GM12878 (cell line): ENCODE data around the gene ASAP3. TPM values are rescaled to one million over a fixed set of nuclear protein-coding genes. Genes with fewer than 3 reads are reported as not detected.
"Not testable (repeated sequence)": the region's sequence is repeated elsewhere in the genome, so short reads cannot be mapped to it uniquely, and the experiment has no call there.

Experiments used
- ATAC-seq: fragments of 200-7000 bp; cut with Tn5 transposase; 3 replicates; pipeline ENCODE4 v1.9.1; 2020; ENCODE audit warnings: mild to moderate bottlenecking, moderate library complexity
- BruUV-seq: library from RNA; stranded (reverse); fragments of 400-500 nt; replicated peaks from 2 replicates; lab custom pipeline; 2021; lab: Mats Ljungman, UMichigan
- CTCF ChIA-PET: fragments of 300-600 bp; sonication (Branson Sonifier 250); formaldehyde crosslinking; extraction: SDS; loops from one replicate; lab custom pipeline; 2021; ENCODE audit warnings: inconsistent platforms; lab: Yijun Ruan, JAX
- POLR2A ChIA-PET: fragments of 350-600 bp; formaldehyde crosslinking; extraction: SDS; loops from one replicate; lab custom pipeline; 2021; ENCODE audit warnings: inconsistent platforms; lab: Charles Lee
- RAD21 ChIA-PET: fragments of 300-600 bp; sonication (Branson Sonifier 250); formaldehyde crosslinking; loops from one replicate; lab custom pipeline; 2023; ENCODE audit warnings: antibody characterized with exemption; ENCODE audit not compliant: unreplicated experiment; lab: Charles Lee
- SMC1A ChIA-PET: fragments of 300-600 bp; sonication (Branson Sonifier 250); formaldehyde crosslinking; loops from one replicate; lab custom pipeline; 2023; ENCODE audit not compliant: unreplicated experiment, uncharacterized antibody; lab: Charles Lee
- DNase-seq: peaks from one replicate; pipeline ENCODE4 v3.0.0-alpha.2; 2011; ENCODE audit warnings: low read depth, low spot score
- FAIRE-seq: peaks from 3 replicates; lab custom pipeline; 2011; peaks lifted over from hg19 to GRCh38; lab: Jason Lieb, UNC
- H2AFZ ChIP-seq: 2 replicates; pipeline ENCODE4 v1.6.0; 2011; ENCODE audit warnings: low read depth, low read length, control low read depth; ENCODE audit not compliant: control insufficient read depth
- H3K27ac ChIP-seq: 2 replicates; pipeline ENCODE4 v1.5.1; 2011; ENCODE audit warnings: control low read depth; ENCODE audit not compliant: control insufficient read depth, insufficient read depth
- H3K27me3 ChIP-seq, 2 experiments: replicated peaks in 1 of 2; 2 replicates each; pipeline versions ENCODE4 v1.6.0 to v1.6.1; 2011; ENCODE audit warnings: low read length in 1 of 2; ENCODE audit not compliant: control insufficient read depth in 2 of 2, insufficient read depth in 2 of 2
- H3K36me3 ChIP-seq, 2 experiments: 2 replicates each; pipeline ENCODE4 v1.5.1; 2011; ENCODE audit warnings: low read length in 1 of 2; ENCODE audit not compliant: control insufficient read depth in 2 of 2, insufficient read depth in 2 of 2
- H3K4me1 ChIP-seq: 2 replicates; pipeline ENCODE4 v1.6.1; 2011; ENCODE audit warnings: mild to moderate bottlenecking, low read length, moderate library complexity, mixed read lengths; ENCODE audit not compliant: control insufficient read depth, insufficient read depth
- H3K4me2 ChIP-seq: 2 replicates; pipeline ENCODE4 v1.6.0; 2011; ENCODE audit warnings: control low read depth; ENCODE audit not compliant: control insufficient read depth, insufficient read depth
- H3K4me3 ChIP-seq: fragments of 200-600 bp; sonication (generic); 2 replicates; pipeline ENCODE4 v1.5.1; 2016
- H3K79me2 ChIP-seq: 2 replicates; pipeline ENCODE4 v1.6.0; 2011; ENCODE audit warnings: low read length; ENCODE audit not compliant: control insufficient read depth, insufficient read depth
- H3K9ac ChIP-seq: 2 replicates; pipeline ENCODE4 v1.8.0; 2011; ENCODE audit warnings: low read length, control low read depth, mixed read lengths; ENCODE audit not compliant: control insufficient read depth, insufficient read depth
- H3K9me3 ChIP-seq: replicated peaks from 3 replicates; pipeline ENCODE4 v1.5.1; 2011; ENCODE audit warnings: mild to moderate bottlenecking, low read length; ENCODE audit not compliant: control insufficient read depth, insufficient read depth
- H4K20me1 ChIP-seq: 2 replicates; pipeline ENCODE4 v1.6.0; 2011; ENCODE audit not compliant: control insufficient read depth, insufficient read depth
- WGBS: methylation state at CpG from one replicate; pipeline ENCODE4 v1.1.6; 2016; ENCODE audit warnings: low lambda C conversion rate; ENCODE audit not compliant: insufficient replicate concordance, insufficient coverage; ENCODE audit errors: missing lambda C conversion rate; 5-methylcytosine and 5-hydroxymethylcytosine counted together
- in situ Hi-C: fragments of 300-500 bp; cut with MboI; formaldehyde crosslinking; loops from 9 replicates; pipeline ENCODE4 v1.14.3; 2018; ENCODE audit warnings: mixed read lengths
- intact Hi-C: fragments of 100-400 bp; cut with micrococcal nuclease; formaldehyde crosslinking; loops from one replicate; pipeline ENCODE4 v1.14.2; 2022; ENCODE audit not compliant: unreplicated experiment
- polyA plus RNA-seq, 11 experiments: library from polyadenylated mRNA; depleted of rRNA in 4 of 11; unstranded in 6 of 11; stranded (reverse) in 5 of 11; fragments of >200 nt; fragmentation: Nextera tagmentation in 4 of 11; fragmentation: Illumina TruSeq in 1 of 11; extraction: Ambion mirVana in 4 of 11; extraction: Trizol in 1 of 11; gene quantifications; 1 replicate in 1 of 11; 2 replicates in 10 of 11; pipeline versions ENCODE4 v1.2.1 to v1.2.3, GENCODE V29; 2011 to 2016; ENCODE audit warnings: inconsistent platforms in 2 of 11, missing spikeins in 2 of 11, low read depth in 1 of 11
- total RNA-seq, 4 experiments: library from RNA; depleted of rRNA in 3 of 4; stranded (reverse); fragments of >200 nt in 3 of 4; fragmentation: Illumina TruSeq in 1 of 4; extraction: Trizol in 1 of 4; gene quantifications; 2 replicates each; pipeline versions ENCODE4 v1.2.1 to v1.2.3, GENCODE V29; 2013 to 2021

ASAP3 gene
- total and polyA plus RNA-seq, 10 of the 15 experiments (the other 5 are each of a cell fraction or from before 2014, with no cell fraction given), result 0.04 to 0.92 (median 0.34) TPM; not detected in 1

- not testable (repeated sequence) for H3K79me2 ChIP-seq, H3K4me1 ChIP-seq, H3K36me3 ChIP-seq, DNase-seq, H4K20me1 ChIP-seq, H2AFZ ChIP-seq, BruUV-seq, H3K9ac ChIP-seq, FAIRE-seq, H3K9me3 ChIP-seq, ATAC-seq, H3K27me3 ChIP-seq, H3K4me3 ChIP-seq, H3K4me2 ChIP-seq, H3K27ac ChIP-seq
- ChIA-PET CTCF (interaction anchor here (1.6 to 11.8 kb wide), 4 partner anchors 38 to 171 kb away, joined by 3 to 784 read pairs (median 53); partner anchors contain the start of gene E2F2), SMC1A (interaction anchor here (0.5 to 10.7 kb wide), 7 partner anchors 14 to 250 kb away, joined by 3 to 258 read pairs (median 3); partner anchors contain the start of gene E2F2), POLR2A (interaction anchor here (0.6 kb wide), 1 partner anchor 309 kb away, joined by 3 read pairs; no protein-coding TSS in a partner anchor), RAD21 (interaction anchor here (1.1 to 10.8 kb wide), 5 partner anchors 24 to 143 kb away, joined by 3 to 272 read pairs (median 66); partner anchors contain the start of gene E2F2)
- in situ Hi-C loops (loop anchor here (5.0 kb wide), 2 partner anchors 37 to 142 kb away; partner anchors contain the start of gene E2F2), intact Hi-C loops (loop anchor here (5.0 kb wide), 1 partner anchor 162 kb away; no protein-coding TSS in a partner anchor)
- 18% methylated on average over 6 of the region's 6 CpGs for WGBS
These were observed 10.9 kb upstream of the ASAP3 start for GRCh38 chr1:23494836-23495235.

DNA sequence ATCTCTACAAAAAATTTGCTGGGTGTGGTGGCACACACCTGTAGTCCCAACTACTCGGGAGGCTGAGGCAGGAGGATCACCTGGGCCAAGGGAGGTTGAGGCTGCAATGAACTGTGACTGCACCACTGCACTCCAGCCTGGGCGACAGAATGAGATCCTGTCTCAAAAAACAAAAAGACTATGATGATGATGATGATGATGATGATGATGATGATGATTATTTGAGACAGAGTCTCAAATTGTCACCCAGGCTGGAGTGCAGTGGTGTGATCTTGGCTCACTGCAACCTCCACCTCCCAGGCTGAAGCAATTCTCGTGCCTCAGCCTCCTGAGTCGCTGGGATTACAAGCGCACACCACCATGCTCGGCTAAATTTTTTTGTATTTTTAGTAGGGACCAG is 8.8 kb upstream of the ASAP3 start:
- SMC1A ChIA-PET, result interaction anchor here (1.5 to 10.7 kb wide), 2 partner anchors 47 to 58 kb away, joined by 4 to 258 read pairs; no protein-coding TSS in a partner anchor

More for the DNA sequence above, 8.8 kb upstream of the ASAP3 start:
- H3K27ac ChIP-seq, H4K20me1 ChIP-seq, H3K36me3 ChIP-seq, intact Hi-C loops, H3K27me3 ChIP-seq, ATAC-seq, H3K9ac ChIP-seq, H3K9me3 ChIP-seq, H2AFZ ChIP-seq, H3K4me3 ChIP-seq, DNase-seq, BruUV-seq, FAIRE-seq, H3K79me2 ChIP-seq, in situ Hi-C loops, H3K4me2 ChIP-seq, H3K4me1 ChIP-seq: not testable (repeated sequence)
- 55% methylated on average over 6 of the region's 6 CpGs for WGBS
- ChIA-PET CTCF (interaction anchor here (2.1 to 11.8 kb wide), 2 partner anchors 40 to 145 kb away, joined by 9 to 784 read pairs; partner anchors contain the start of gene E2F2), POLR2A (interaction anchor here (0.8 kb wide), 1 partner anchor 37 kb away, joined by 3 read pairs; no protein-coding TSS in a partner anchor), RAD21 (interaction anchor here (10.4 to 10.8 kb wide), 2 partner anchors 35 to 50 kb away, joined by 153 to 272 read pairs; partner anchors contain the start of gene E2F2)
